Ovary (tissue), 3 donors: Measurements from ENCODE around the gene NACAD.

Experiments
- CTCF ChIP-seq, 3 donors: fragments of 450-650 bp in 2 of 3; fragments of 200-600 bp in 1 of 3; IDR thresholded peaks; one replicate each; pipeline versions ENCODE4 v1.5.1 to v1.8.0; 2016 to 2022; ENCODE audit warnings: antibody characterized with exemption in 3 of 3, mild to moderate bottlenecking in 1 of 3
- POLR2A ChIP-seq: fragments of 450-650 bp; IDR thresholded peaks from one replicate; pipeline ENCODE4 v1.6.1; 2017; ENCODE audit warnings: antibody characterized with exemption, mild to moderate bottlenecking, moderate library complexity
- donor health status: DM: no; HTN: no; CAD: no.

- TF ChIP-seq CTCF (IDR thresholded peaks at IDR 0.05) (no peak), POLR2A (no peak)
These were observed 20.3 kb downstream of the NACAD start for GRCh38 chr7:45068236-45069023.
